ENCODE measurements around the gene RNF207.

The RNF207 gene

DNA sequence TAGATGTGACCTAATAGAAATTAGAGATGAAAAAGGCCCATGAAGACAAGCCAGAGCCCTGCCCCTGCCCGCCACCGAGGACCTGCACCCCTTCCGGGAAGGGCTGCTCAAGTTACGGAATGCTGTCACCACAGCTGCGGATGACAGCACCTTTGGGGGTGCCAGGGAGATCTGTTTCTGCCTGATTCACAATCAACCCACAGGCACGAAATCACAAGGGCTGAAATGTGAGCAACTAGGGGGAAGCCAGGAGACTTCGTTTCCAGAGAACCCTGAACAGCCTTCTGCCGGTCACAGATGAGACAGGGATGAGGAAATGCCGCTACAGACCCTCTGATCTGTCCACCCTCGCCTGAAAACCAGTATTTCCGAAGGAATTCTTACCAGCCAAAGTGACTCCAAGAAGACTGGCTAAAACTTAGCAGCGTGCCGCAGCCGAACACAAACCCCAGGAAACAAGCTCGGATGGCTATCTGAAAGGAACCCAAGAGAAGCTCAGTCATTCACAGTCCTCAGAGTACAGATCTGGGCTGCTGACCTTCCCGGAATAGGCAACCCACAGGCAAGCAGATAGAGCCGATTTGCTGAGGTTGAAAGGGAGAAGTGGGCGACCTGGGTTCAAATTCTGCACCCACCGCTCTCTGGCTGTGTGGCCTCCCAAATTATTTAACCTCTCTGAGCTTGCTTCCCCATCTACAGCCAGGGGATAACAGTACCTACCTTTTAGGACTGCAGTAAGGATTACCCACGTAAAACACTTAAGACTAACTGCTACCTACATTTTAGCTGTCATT, 28.8 kb downstream of the RNF207 start:
- no peak for DNase-seq
- no peak for ATAC-seq

DNA sequence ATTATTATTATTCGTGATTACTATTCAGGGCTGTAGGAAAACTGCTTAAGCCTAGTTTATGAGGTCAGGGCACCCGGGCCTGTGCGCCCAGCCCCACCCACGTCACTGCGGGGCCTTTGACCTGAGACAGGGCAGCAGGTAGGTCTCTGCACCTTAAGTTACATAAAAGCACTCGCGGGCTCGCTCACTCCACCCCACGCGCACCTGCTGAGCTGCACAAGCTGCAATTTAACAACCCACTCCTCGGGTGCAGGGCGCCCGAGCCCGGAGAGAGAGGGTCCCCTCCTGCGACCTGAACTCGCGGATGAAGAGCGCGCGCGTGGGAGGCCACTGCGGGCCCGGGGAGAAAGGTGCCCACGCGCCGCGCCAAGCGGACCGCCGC, 29.4 kb downstream of the RNF207 start:
- ATAC-seq (no peak), DNase-seq (peak; percentile 32)

DNA sequence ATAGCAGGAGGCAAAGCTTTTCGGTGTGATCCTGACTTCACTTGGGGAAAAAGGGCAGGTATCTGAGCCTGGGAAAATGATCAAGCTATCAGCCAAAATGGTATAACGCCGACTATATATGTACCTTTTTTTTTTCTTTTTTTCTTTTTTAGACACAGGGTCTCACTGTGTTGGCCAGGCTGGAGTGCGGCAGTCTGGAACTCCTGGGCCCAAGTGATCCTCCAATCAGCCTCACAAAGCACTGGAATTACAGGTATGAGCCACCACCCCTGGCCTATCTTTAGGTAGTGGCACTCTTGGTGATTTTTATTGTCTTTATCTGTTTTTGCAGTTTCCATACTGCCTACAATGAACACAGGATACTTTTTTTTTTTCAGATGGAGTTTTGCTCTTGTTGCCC, 31.2 kb downstream of the RNF207 start:
- DNase-seq (no peak), ATAC-seq (no peak)

DNA sequence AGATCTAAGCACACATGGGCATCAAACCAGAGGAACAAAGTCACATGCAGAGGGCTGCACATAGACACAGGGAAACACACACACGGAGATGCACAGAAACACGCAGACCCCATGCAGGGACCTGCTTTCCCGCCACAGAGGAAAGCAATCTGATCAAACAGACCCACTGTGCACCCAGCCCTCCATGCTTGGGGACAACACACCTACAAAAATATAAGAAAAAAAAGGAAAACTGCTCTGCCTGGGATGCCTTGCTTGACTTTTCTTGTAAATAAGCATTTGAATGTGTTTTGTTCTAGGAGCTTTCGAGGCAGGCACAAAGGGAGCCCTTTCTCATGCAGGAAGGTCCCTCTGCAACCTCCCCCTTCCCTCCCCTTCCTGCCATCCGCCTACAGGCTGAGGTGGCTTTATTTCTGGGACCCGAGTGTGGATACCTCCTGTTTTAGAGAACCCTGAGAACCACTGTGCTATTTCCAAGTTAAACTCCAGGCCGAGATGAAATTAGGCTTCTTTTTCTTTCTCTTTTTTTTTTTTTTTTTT, 33.4 kb downstream of the RNF207 start:
- DNase-seq (no peak), ATAC-seq (no peak)

DNA sequence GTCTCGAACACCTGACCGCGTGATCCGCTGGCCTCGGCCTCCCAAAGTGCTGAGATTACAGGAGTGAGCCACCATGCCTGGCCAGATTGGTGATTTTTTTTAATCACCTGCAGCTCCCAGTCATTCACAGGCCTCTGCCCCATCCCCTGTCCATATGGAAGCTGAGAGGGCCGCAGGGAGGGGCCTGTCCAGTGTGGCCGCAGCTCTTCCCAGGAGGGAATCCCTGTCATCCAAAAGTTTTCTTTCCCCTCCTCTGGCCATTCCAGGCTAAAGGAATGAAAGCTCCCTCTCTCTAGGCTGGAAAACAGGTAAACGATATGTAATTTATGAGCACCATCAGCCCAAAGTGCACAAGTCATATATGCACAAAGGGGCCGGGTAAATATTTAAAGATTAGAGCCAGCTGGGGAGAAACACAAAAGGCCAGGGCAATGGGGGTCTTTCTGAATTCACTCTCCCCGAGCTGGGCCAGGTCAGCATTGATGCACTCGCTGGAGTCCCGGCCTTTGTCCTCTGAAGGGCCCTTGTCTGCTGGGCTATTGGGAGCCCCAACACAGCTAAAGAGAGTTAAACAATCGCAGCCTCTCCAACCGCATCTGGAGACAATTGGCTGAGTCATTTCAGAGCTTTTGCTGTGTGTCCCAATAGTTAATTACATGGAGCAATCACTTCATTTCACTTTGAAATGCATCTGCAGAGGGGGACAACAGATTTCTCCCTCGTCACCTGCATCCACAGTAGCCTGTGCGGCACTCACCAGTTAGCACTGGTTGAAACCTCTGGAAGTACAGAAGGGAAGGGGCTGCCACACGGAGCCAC, 34.2 kb downstream of the RNF207 start:
- ATAC-seq (no peak), DNase-seq (no peak)

DNA sequence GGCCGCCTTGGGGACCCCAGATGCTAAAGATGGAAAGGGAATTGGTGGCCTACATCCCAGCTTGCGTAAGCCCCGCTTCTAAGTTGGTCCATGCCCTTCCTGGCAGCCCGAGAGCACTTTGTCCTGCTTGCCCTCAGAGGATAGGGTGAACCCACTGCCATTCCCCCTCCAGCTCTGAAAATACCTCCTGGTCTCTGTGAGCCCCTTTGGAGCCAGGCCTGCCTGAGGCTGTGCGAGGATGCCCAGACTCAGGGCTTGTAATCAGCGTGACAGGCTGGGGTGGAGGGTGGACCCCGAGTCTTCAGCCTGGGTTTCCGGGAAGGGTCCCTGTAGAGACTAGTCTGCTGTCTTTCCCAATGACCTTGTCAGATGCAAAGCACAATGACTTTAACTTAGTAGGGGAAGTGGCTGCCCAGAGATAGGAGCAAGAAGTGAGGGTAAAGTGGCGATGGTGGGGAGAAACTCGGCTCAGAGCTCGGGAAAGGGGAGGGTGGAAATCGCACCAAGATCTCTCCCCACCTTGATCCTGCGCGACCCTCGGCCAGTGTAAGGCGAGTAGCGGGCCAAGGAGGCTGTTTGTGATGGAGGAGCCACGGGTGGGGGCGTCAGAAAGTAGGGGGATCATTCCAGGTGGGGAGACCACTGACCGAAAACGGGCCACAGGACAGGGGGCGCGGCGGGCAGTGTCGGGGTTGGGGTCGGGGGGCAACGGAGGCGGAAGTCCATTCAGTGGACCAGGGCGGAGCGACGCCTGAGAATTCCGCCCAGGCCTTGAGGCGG, 35.4 kb downstream of the RNF207 start:
- DNase-seq (no peak), ATAC-seq (no peak)

DNA sequence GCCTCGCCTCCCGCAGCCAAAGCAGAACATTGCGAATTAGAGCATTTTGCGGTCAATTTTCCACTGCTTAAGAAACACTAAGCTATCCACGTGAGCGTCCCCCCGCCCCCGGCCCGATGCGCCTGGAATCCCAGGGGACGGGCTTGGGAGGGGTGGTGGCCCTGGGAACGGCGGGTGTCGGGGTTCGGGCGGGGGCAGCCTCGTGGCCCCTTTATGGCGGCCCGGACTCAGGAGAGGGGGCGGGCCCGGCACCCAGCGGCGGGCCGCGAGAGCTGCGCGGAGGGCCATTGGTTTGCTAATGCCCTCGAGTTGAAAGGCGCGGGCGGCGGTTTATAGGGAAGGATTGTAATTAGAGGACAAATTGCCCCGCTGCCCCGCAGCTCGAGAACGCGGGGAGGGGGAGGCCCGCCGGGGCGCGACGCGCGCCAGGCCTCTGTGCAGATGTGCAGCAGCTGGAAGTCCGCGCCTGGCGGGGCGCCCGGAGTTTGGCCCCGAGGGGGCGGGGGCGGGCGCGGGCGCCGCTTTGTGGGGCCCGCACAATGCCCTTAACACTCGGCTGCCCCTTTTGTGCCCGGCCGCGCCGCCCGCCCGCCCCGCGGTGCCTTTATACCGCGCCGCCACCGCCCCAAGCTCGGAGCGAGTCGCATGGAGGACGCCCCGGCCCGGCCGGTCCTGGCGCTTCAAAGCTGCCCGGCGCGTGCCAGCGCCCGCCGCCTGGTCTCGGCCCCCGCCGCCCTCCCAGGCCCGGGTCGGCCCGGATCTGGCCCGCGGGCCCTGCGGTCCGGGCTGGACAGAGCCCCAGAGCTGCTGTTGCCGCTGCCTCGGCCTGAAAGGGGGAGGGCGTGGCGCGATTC, 36.2 kb downstream of the RNF207 start:
- ATAC-seq: no peak
- DNase-seq: no peak

DNA sequence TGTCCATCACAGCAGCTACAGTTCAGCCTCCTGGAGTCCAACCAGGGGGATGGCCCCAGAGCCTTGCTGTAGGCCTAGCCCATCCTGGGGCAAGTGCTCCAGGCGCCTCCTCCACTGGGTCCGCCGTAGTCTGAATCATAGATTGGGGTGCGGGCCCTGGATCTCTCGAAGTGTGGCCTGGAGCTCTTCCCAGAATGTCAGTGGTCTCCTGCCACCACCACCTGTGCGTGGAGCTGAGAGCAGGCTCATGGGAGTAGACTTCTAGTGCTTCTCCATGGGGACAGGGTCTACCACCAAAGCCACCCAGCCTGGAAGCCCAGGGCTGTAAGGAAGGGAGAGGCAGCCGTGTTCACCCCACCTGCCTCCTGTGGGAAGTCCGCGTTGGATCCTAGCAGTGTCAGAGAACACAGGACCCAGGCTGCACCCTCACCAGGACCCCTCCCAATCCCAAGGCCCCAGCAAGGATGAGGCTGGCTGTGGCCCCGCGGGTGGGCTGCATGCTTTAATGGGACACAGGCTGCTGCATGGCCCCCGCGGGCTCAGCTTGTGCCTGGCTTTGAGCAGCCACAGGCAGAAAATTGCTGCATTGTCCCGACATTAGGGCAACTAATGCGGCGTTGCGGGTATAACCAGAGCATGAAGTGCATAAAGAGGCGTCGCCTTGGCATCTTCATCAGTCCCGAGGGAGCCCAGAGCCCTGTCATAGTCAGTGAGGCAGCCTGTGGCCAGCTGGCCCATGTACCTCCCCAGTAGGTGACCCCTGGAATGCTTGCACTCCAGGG, 37.3 kb downstream of the RNF207 start:
- no peak for DNase-seq
- no peak for ATAC-seq

DNA sequence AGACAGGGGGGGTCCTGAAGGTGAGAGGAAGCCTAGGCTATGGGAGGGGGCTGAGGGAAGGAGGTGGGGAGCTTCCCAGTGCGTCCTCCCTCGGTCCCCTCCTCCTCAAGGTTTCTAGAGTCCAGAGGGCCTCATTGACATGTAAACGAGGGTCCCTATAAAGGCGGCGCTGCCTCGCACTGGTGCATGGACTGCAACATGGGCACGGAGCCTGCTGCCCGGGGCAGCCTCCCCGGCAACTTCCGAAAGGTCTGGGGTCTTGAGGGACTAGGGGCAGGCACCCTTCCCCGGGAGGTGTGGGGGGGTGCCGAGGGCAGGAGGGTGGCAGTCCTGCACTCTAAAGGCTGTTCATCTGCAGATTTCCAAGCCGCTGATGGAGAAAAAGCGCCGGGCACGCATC, 38.1 kb downstream of the RNF207 start, which contains the start of gene HES3:
TSS of gene HES3 (plus strand) at position 187 of the 400 bp plus-strand sequence. CDS start at position 374, 187 bp downstream.
- ATAC-seq (no peak), DNase-seq (no peak)

DNA sequence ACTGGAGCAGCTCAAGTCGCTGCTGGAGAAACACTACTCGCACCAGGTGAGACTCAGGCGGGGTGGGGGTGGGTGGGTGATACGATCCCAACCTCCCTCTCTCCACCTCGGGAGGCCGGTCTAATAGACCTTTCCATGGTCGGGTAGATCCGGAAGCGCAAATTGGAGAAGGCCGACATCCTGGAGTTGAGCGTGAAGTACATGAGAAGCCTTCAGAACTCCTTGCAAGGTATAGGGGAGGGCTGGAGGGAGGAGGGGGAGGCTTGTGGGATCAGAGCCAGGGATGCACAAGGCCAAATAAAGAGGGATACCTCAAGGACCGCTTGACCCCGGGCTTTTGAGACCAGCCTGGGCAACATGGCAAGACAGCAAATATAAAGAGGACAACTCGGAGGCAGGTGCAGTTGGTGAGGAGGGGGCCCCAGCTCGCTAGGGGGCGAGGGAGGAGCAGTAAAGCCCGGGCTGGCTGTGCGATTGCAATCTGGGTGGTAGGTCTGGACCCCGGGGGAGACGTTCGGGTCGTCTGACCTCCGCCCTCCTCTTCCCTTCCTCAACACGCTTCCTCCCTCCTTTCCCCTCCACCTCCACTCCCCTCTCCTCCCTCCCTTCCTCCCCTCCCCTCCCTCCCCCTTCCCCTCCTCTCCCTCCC, 38.6 kb downstream of the RNF207 start:
- DNase-seq (no peak), ATAC-seq (no peak)

DNA sequence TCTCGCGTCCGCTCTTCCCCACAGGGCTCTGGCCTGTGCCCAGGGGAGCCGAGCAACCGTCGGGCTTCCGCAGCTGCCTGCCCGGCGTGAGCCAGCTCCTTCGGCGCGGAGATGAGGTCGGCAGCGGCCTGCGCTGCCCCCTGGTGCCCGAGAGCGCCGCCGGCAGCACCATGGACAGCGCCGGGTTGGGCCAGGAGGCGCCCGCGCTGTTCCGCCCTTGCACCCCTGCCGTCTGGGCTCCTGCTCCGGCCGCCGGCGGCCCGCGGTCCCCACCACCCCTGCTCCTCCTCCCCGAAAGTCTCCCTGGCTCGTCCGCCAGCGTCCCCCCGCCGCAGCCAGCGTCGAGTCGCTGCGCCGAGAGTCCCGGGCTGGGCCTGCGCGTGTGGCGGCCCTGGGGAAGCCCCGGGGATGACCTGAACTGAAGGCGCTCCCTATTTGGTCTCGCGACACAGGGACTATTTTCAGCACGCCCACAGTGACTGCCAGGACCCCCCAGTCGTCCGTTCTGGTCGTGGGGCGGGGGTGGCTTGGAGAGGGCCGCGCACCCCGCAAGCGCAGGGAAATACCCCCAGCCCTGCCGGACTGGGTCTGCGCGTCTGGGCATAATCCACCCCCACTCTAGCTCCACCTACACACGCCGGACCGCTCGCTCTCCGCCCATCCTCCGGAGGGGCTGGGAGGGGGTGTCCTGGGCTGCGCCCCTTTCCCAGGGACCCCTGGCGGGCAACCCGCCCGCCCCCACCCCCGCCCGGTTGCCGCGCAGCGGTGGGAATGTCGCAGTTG, 39.4 kb downstream of the RNF207 start:
- DNase-seq: peak; percentile 89
- peak; percentile 70 for ATAC-seq

DNA sequence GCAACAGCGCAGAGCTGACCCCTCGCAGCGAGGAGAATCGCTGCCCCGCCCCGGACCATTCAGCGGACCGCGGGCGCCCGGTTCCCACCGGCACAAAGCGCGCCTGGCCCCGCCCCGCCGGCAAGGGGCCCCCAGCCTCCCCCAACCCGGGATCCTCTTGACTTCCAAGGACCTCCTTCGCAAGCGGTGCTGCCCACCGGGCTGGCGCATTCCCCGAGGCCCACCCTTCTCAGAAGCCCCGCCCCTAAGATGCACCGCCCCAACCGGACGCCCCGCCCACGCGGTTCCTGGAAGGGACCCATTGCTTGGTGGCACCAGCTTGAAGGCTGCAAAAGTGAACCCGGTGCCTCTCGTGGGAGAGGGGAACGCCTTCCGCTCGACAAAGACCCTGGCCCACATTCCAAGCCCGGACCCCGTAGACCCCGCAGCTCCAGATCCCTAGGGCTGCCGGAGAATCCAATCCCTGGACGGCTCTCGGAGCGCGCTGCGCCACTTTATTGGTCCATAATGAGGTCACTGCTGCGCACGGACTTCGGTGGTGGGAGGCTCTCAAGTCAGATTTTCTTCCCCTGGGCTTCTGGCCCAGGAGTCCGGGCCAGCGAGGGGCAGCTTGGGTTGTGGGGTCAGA, 40.1 kb downstream of the RNF207 start:
- ATAC-seq (no peak), DNase-seq (peak; percentile 76)

DNA sequence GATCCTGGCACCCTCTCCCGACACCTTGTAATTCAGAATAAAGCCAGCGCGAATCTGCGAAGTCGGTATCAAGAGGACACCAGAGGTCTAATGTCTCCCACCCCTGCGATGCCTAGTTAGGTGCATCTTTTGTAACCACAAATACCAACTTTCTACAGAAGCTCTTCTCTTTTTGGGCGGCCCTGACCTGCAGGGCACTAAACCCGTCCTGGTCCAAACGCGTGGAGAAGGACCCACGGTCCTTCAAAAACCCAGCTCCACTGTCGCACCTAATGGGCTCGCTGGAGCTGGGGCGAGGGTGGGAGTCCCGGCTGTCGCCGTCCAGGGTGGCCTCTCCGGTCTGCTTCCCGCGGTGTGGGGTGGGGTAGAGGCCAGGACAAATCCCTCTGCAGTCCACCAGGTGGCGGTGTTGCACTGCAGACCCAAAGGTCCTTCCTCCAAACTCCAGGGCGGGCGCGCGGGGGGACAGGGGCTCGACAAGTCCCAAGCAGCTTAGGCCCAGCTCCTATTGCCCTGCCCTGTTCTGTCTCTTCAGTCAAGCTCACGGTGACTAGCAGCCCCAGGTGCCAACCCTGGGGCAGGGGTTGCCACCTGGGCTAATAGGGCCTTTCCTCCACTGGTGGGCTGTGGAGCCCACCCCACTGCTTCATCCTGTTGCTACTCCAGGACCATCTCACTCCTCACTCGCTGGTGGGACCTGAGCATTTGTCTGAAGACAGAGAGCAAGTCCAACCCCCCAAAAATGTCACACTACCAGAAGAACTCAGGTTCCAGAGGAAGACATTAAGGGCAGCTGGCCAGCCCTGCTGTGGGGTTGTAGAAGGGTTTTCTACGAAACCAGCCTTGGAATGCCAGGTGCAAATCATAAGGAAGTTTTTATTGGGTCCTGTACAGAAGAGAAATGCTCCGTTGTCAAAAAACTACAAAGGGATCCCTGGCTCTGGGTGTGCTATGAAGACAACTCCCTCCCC, 40.9 kb downstream of the RNF207 start:
- ATAC-seq: peak; percentile 45
- peak; percentile 85 for DNase-seq

DNA sequence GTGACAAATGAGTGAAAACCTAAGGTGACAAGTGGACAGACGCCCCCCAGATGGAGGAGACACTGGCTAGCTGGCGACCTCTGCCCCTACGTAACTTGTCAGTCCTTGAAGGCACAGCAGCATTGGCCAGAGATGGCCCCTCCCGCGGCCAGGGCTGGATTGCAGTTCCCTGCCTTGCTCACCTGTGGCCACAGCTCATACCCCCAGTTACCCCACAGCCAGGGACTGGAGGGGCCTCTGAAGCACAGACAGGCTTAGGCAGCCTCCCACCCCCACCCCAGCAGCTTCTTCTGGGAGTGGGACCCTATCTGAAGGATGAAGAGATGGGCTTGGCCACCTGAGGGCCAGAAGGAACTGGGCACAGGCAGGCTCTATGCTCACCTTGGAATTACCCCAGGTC, 41.7 kb downstream of the RNF207 start:
- DNase-seq (no peak), ATAC-seq (no peak)

DNA sequence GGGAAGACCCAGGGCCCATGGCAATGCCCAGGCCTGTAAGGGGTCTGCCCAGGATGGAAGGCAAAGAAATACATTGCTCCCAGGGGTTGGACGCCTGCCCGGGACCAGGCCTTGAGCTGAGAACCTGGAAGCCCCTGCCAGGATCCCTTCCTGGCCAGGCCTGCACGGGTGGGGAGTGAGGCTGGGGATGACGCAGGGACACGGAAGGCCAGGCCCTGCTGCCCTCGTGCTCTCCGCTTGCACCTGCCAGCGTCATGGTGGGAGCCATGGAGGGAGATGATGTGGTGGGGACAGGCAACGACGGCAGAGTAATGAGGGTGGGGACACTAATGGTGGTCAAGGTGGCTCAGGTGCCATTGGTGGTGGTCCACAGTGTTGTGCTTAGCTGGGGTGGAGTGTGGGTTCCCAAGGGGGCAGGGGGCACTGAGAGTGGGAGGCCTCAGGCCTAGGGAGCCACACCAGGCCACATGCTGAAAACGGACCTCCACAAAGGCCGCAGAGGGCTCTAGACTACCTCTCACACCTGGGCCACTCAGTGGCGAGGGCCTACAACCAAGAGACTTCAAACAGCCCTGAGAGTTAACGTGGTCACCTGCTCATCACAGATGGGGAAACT, 42.4 kb downstream of the RNF207 start:
- ATAC-seq (no peak), DNase-seq (no peak)

DNA sequence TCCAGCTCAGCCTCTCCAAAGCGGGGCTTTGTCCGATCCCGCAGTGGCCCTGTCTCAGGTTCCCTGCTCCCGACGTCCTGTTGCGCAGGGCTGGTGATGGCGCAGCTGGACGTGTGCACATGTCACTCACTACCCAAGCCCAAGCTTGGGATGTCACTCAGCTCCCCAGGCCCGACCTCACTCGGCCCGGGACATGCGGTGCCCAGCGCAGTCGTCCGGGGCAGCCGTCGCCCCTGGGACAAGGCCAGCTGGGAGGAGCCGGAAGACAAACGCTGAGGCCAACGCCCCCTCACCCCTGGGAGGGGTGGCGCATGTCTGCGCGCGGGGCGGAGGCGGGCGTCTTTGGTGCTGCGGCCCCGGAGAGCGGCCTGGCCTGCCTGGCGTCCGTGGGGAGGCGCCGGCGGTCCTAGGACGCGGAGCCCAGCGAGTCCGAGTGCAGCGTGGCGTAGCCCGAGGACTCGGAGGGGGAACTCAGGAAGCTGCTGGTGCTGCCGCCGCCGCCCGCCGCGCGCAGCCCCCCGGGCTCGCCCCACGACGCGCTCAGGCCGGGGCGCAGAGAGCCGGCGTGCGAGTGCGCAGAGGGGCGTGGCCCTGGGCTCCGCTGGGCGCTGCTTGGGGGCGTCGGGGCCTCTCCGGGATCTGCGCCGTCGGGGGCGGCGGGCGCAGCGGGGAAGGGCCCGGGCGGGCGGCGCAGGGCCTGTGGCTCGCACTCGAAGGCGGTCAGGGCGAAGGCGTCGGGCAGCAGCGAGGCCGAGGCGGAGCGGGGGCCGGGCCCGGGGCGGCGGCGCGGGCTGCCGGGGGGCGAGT, 43.2 kb downstream of the RNF207 start:
- ATAC-seq: no peak
- no peak for DNase-seq
